HL-60 (cell line): Measurements from ENCODE around the gene TTC17.

Experiments
- DNase-seq, 2 experiments: peaks; one replicate each; pipeline ENCODE4 v3.0.0-alpha.2; 2010 to 2020; ENCODE audit warnings: low read depth in 1 of 2, low spot score in 1 of 2
- H3K27ac ChIP-seq: fragments of 250-450 bp; sonication (Bioruptor Pico); replicated peaks from 2 replicates; pipeline ENCODE4 v1.5.1; 2020; ENCODE audit warnings: mild to moderate bottlenecking, moderate library complexity
- H3K27me3 ChIP-seq: fragments of 250-450 bp; sonication (Bioruptor Pico); 2 replicates; pipeline ENCODE4 v1.5.1; 2021; ENCODE audit warnings: mild to moderate bottlenecking, moderate library complexity; ENCODE audit not compliant: insufficient read depth, poor library complexity, severe bottlenecking
- H3K4me3 ChIP-seq: replicated peaks from 2 replicates; pipeline ENCODE4 v1.5.1; 2011; ENCODE audit warnings: mild to moderate bottlenecking, control low read depth, low read length; ENCODE audit not compliant: insufficient read depth
- GABPA ChIP-seq: IDR thresholded peaks from 2 replicates; pipeline ENCODE4 v1.6.1; 2012; ENCODE audit warnings: low read depth
- POLR2AphosphoS5 ChIP-seq: IDR thresholded peaks from 2 replicates; pipeline ENCODE4 v1.6.1; 2012; ENCODE audit warnings: low read depth
- SPI1 ChIP-seq: IDR thresholded peaks from 2 replicates; pipeline ENCODE4 v1.6.1; 2012; ENCODE audit warnings: low read depth, mild to moderate bottlenecking, borderline replicate concordance
- long read RNA-seq: library from polyadenylated mRNA; unstranded; transcript quantifications from one replicate; pipeline ENCODE4 v2.0.0, GENCODE V29; 2020
- TF ChIP-seq, protein P1 (sequence below): IDR thresholded peaks from one replicate; pipeline ENCODE4 v1.5.1; 2011; ENCODE audit warnings: low read length, control low read depth, inconsistent platforms; ENCODE audit not compliant: insufficient read depth
- TF ChIP-seq, protein P2 (sequence below): IDR thresholded peaks from 2 replicates; pipeline ENCODE4 v1.6.1; 2012; ENCODE audit warnings: low read depth; ENCODE audit not compliant: insufficient replicate concordance

The TTC17 gene
- long read RNA-seq, full-length matches to known transcripts: 34 of 290 reads
- long read RNA-seq, partial matches to known transcripts: 37 of 290 reads
- long read RNA-seq, other reads (novel, unspliced or antisense): 219 of 290 reads

DNA sequence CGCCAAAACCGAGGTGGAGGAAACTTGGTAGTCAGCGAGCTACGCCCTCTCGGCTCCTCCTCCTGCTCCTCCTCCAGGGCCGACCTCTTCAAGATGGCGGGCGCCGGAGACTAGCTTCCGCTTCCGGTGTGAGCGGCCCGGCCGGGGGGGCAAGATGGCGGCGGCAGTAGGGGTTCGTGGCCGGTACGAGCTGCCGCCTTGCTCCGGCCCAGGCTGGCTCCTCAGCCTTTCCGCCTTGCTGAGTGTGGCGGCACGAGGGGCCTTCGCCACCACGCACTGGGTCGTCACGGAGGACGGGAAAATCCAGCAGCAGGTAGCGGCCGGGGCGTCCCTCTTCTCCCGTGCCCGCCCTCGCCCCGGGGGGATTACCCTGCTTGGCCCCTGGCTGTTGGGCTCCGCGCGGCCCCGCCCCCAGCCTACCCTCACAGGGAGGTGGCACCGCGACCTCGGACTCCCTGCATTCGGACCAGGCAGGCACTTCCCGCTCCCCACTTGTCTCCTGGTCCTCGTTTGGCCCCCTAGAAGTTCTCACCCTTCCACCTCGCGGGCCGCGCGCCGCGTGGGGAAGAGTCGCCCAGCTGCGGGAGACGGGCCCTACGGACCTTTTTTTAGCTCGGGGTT, at the start of gene TTC17:
Gene TTC17 (plus strand): TSS at position 120 of the 621 bp plus-strand sequence. CDS start 35 bp downstream, at position 155.
- TF ChIP-seq POLR2AphosphoS5: peak; percentile 91
- TF ChIP-seq, protein P1, sequence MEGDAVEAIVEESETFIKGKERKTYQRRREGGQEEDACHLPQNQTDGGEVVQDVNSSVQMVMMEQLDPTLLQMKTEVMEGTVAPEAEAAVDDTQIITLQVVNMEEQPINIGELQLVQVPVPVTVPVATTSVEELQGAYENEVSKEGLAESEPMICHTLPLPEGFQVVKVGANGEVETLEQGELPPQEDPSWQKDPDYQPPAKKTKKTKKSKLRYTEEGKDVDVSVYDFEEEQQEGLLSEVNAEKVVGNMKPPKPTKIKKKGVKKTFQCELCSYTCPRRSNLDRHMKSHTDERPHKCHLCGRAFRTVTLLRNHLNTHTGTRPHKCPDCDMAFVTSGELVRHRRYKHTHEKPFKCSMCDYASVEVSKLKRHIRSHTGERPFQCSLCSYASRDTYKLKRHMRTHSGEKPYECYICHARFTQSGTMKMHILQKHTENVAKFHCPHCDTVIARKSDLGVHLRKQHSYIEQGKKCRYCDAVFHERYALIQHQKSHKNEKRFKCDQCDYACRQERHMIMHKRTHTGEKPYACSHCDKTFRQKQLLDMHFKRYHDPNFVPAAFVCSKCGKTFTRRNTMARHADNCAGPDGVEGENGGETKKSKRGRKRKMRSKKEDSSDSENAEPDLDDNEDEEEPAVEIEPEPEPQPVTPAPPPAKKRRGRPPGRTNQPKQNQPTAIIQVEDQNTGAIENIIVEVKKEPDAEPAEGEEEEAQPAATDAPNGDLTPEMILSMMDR: no peak
- TF ChIP-seq SPI1: no peak
- TF ChIP-seq, protein P2, sequence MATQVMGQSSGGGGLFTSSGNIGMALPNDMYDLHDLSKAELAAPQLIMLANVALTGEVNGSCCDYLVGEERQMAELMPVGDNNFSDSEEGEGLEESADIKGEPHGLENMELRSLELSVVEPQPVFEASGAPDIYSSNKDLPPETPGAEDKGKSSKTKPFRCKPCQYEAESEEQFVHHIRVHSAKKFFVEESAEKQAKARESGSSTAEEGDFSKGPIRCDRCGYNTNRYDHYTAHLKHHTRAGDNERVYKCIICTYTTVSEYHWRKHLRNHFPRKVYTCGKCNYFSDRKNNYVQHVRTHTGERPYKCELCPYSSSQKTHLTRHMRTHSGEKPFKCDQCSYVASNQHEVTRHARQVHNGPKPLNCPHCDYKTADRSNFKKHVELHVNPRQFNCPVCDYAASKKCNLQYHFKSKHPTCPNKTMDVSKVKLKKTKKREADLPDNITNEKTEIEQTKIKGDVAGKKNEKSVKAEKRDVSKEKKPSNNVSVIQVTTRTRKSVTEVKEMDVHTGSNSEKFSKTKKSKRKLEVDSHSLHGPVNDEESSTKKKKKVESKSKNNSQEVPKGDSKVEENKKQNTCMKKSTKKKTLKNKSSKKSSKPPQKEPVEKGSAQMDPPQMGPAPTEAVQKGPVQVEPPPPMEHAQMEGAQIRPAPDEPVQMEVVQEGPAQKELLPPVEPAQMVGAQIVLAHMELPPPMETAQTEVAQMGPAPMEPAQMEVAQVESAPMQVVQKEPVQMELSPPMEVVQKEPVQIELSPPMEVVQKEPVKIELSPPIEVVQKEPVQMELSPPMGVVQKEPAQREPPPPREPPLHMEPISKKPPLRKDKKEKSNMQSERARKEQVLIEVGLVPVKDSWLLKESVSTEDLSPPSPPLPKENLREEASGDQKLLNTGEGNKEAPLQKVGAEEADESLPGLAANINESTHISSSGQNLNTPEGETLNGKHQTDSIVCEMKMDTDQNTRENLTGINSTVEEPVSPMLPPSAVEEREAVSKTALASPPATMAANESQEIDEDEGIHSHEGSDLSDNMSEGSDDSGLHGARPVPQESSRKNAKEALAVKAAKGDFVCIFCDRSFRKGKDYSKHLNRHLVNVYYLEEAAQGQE: peak; percentile 51
- peak; percentile 94 for TF ChIP-seq GABPA
- peak within 1 kb of the TSS; percentile 89 for H3K4me3 ChIP-seq
- DNase-seq: peak; percentile 80 to 95
- peak within 1 kb of the TSS; percentile 95 for H3K27ac ChIP-seq
- H3K27me3 ChIP-seq: no peaks in the 10 kb centered on the region

GRCh38 chr11:43311791-43312607, 46.7 kb upstream of the TTC17 start, which contains the start of gene API5:
Gene API5 (plus strand): TSS chr11:43311996. CDS start chr11:43312128, 132 bp downstream.
- peak within 1 kb of the TSS; percentile 86 for H3K27ac ChIP-seq
- H3K4me3 ChIP-seq: peak within 1 kb of the TSS; percentile 91
- peak; percentile 80 for TF ChIP-seq POLR2AphosphoS5
- TF ChIP-seq GABPA: no peak
- TF ChIP-seq, protein P1: peak; percentile 40
- TF ChIP-seq SPI1: no peak
- TF ChIP-seq, protein P2: peak; percentile 71
- DNase-seq: peak; percentile 91 to 97
- no peaks in the 10 kb centered on the region for H3K27me3 ChIP-seq

GRCh38 chr11:43315966-43316365, 42.8 kb upstream of the TTC17 start:
- Histone ChIP-seq H3K4me3 (no peak overlapping the region), H3K27ac (no peak overlapping the region), H3K27me3 (no peaks in the 10 kb centered on the region)
- TF ChIP-seq POLR2AphosphoS5 (no peak), SPI1 (no peak), GABPA (no peak)
- TF ChIP-seq, protein P2: no peak
- TF ChIP-seq, protein P1: no peak
- no peak for DNase-seq
